Measurements from ENCODE around the gene RABEP2.

RABEP2 gene

GRCh38 chr16:28880955-28881354 is 44.1 kb downstream of the RABEP2 start:
- H3K36me3 ChIP-seq (ENCODE audit: control insufficient read depth in 2 of 2, insufficient read depth in 2 of 2, low read length in 2 of 2) = no peaks in the 10 kb centered on the region
- H3K9me3 ChIP-seq (ENCODE audit: control insufficient read depth in 2 of 2, low read length in 2 of 2) = no peaks in the 10 kb centered on the region
- H3K27me3 ChIP-seq (ENCODE audit: control insufficient read depth in 2 of 2, insufficient read depth in 2 of 2, low read length in 2 of 2) = peaks cover 0 to 2% of the 10 kb centered on the region in 2 donors
- H3K9ac ChIP-seq (ENCODE audit: low read depth in 1 of 2, low read length in 2 of 2) = no peak overlapping the region
- H3K4me1 ChIP-seq (ENCODE audit: control insufficient read depth in 2 of 2, insufficient read depth in 2 of 2, low read length in 2 of 2) = peaks cover 8 to 9% of the 10 kb centered on the region in 2 donors
- H3K27ac ChIP-seq (ENCODE audit: low read depth in 2 of 2, low read length in 2 of 2) = no peak overlapping the region
- H3K4me3 ChIP-seq (ENCODE audit: low read length in 2 of 2) = no peak overlapping the region

DNA sequence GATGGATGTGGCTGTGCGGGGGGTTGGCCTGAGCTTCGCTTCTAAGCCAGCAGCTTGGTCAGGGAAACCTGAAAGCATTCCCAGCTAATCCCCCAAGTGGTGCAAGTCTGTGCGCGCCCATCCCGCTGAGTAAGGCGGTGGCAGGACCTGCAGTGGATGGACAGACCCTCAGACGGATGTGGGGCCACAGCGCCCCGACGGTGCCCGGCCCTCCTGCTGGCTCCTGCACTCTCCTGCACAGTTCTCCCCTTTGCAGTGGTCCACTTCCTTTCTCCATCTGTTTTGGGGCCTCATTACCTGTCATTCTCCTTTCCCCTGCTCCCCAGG is 44.5 kb downstream of the RABEP2 start:
- peaks cover 0 to 2% of the 10 kb centered on the region in 2 donors for H3K27me3 ChIP-seq (ENCODE audit: control insufficient read depth in 2 of 2, insufficient read depth in 2 of 2, low read length in 2 of 2)
- H3K9me3 ChIP-seq (ENCODE audit: control insufficient read depth in 2 of 2, low read length in 2 of 2) = no peaks in the 10 kb centered on the region
- no peak overlapping the region for H3K27ac ChIP-seq (ENCODE audit: low read depth in 2 of 2, low read length in 2 of 2)
- no peak overlapping the region for H3K9ac ChIP-seq (ENCODE audit: low read depth in 1 of 2, low read length in 2 of 2)
- peaks cover 8 to 9% of the 10 kb centered on the region in 2 donors for H3K4me1 ChIP-seq (ENCODE audit: control insufficient read depth in 2 of 2, insufficient read depth in 2 of 2, low read length in 2 of 2)
- no peaks in the 10 kb centered on the region for H3K36me3 ChIP-seq (ENCODE audit: control insufficient read depth in 2 of 2, insufficient read depth in 2 of 2, low read length in 2 of 2)
- no peak overlapping the region for H3K4me3 ChIP-seq (ENCODE audit: low read length in 2 of 2)

DNA sequence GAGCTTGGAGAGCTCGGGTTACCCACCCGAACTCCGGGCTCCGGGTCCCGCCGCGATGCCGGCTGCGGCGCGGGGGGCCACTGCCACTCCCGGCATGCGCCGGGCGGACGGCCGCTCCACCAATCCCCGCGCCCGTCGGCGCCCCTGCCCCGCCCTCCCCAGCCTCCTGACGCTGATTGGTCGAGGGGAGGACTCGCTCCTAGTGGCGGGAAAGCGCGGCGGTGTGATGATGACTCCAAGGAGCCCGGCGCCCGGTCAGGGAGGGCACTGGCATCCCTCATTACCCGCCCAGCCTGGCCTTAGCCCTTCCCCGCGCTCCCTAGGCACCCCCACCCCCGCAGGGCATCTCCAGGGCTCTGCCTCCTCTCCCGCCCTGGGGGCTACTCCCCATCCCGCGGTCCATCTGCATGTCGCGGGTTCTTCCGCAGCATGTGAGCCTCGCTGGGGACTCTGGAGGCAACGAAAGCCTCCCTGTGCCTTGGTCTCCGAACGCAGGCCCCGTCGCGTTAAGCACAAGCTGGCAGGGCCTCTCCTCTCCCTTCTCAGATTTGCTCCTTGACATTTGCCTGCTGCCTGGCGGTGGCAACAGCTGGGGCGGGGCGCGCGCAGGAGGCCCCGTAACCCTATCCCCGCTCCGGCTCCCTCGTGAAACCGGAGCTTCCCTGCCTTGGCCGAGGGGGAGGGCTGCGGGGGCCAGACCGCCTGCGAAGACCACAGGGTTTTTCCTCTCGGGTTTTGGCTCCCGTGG is 45.0 kb downstream of the RABEP2 start:
- Histone ChIP-seq H3K27ac (ENCODE audit: low read depth in 2 of 2, low read length in 2 of 2) (no peak overlapping the region), H3K4me1 (ENCODE audit: control insufficient read depth in 2 of 2, insufficient read depth in 2 of 2, low read length in 2 of 2) (peaks cover 8 to 9% of the 10 kb centered on the region in 2 donors)

GRCh38 chr16:28879261-28879840 is 45.7 kb downstream of the RABEP2 start:
- H3K27ac ChIP-seq (ENCODE audit: low read depth in 2 of 2, low read length in 2 of 2) = no peak overlapping the region
- H3K36me3 ChIP-seq (ENCODE audit: control insufficient read depth in 2 of 2, insufficient read depth in 2 of 2, low read length in 2 of 2) = peaks cover 0 to 1% of the 10 kb centered on the region in 2 donors
- H3K27me3 ChIP-seq (ENCODE audit: control insufficient read depth in 2 of 2, insufficient read depth in 2 of 2, low read length in 2 of 2) = peaks cover 0 to 2% of the 10 kb centered on the region in 2 donors
- H3K4me3 ChIP-seq (ENCODE audit: low read length in 2 of 2) = peak overlapping the region; percentile 66 to 83
- peaks cover 8 to 9% of the 10 kb centered on the region in 2 donors for H3K4me1 ChIP-seq (ENCODE audit: control insufficient read depth in 2 of 2, insufficient read depth in 2 of 2, low read length in 2 of 2)
- no peaks in the 10 kb centered on the region for H3K9me3 ChIP-seq (ENCODE audit: control insufficient read depth in 2 of 2, low read length in 2 of 2)
- peak overlapping the region; percentile 69 to 70 for H3K9ac ChIP-seq (ENCODE audit: low read depth in 1 of 2, low read length in 2 of 2)

More for the DNA sequence above, 45.0 kb downstream of the RABEP2 start:
- Histone ChIP-seq H3K27me3 (ENCODE audit: control insufficient read depth in 2 of 2, insufficient read depth in 2 of 2, low read length in 2 of 2) (peaks cover 0 to 2% of the 10 kb centered on the region in 2 donors), H3K36me3 (ENCODE audit: control insufficient read depth in 2 of 2, insufficient read depth in 2 of 2, low read length in 2 of 2) (no peaks in the 10 kb centered on the region), H3K9ac (ENCODE audit: low read depth in 1 of 2, low read length in 2 of 2) (peak overlapping the region; percentile 69 to 70), H3K4me3 (ENCODE audit: low read length in 2 of 2) (peak overlapping the region; percentile 66 to 83), H3K9me3 (ENCODE audit: control insufficient read depth in 2 of 2, low read length in 2 of 2) (no peaks in the 10 kb centered on the region)

DNA sequence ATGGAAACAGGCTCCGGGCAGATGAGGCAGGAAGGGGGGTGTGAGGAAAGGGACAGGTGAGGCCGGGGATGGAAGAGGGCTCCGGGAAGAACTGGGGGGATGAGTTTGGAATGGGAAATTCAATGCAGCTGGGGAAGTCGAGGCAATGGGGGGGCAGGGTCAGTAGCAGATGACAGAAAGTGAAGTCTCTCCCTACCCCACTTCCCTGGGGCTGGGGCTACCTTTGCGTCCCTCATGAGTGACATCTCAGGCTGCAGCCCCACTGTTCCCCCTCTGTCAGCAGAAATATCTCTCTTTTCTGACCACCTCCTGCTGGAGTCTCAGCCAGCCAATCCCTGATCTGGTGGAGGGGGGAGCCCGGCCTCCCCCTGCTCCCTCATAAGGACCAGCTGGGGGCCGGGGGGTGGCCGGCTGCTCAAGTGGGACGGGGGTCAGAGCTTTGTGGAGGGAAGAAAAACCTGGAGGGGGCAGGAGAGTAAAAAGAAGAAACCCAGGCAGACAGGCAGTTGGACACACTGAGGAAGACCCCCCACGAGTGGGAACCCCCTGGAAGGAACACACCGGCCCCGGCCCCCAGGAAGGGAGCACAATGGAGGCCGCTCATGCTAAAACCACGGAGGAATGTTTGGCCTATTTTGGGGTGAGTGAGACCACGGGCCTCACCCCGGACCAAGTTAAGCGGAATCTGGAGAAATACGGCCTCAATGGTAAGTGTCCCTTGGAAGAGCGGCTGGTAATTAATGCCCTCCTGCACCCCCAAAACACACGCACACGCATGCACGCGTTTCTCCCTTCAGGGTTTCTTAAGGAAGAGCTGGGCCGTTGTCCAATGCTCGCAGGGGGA is 46.7 kb downstream of the RABEP2 start, which contains the start of gene ATP2A1:
ATP2A1 (plus strand) TSS at position 406 of the 844 bp plus-strand sequence; CDS start at position 590, 184 bp downstream.
- peak within 1 kb of the TSS; percentile 66 to 83 for H3K4me3 ChIP-seq (ENCODE audit: low read length in 2 of 2)
- peaks cover 8 to 9% of the 10 kb centered on the region in 2 donors for H3K4me1 ChIP-seq (ENCODE audit: control insufficient read depth in 2 of 2, insufficient read depth in 2 of 2, low read length in 2 of 2)
- H3K27ac ChIP-seq (ENCODE audit: low read depth in 2 of 2, low read length in 2 of 2) = no peak within 1 kb of the TSS
- peak within 1 kb of the TSS; percentile 69 to 70 for H3K9ac ChIP-seq (ENCODE audit: low read depth in 1 of 2, low read length in 2 of 2)
- H3K36me3 ChIP-seq (ENCODE audit: control insufficient read depth in 2 of 2, insufficient read depth in 2 of 2, low read length in 2 of 2) = peaks cover 4 to 8% of the 10 kb centered on the region in 2 donors
- H3K9me3 ChIP-seq (ENCODE audit: control insufficient read depth in 2 of 2, low read length in 2 of 2) = no peaks in the 10 kb centered on the region
- peaks cover 0 to 2% of the 10 kb centered on the region in 2 donors for H3K27me3 ChIP-seq (ENCODE audit: control insufficient read depth in 2 of 2, insufficient read depth in 2 of 2, low read length in 2 of 2)

DNA sequence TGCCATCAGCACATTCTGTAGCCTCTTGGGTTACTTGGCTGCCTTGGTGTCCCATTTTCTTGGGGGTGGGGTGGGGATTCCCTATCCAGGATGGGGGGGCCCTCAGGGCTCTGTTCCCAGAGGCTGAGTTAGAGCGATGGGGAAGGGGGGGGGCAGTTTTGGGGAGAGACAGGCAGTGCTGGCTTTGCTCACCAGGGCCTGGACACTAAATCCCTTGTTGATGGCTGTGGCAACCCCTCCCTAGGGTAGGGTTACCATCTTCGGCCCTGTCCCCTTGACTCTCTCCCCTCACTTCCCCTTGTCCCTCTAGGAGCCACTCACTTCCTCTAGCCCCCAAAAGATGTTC is 47.4 kb downstream of the RABEP2 start:
- peaks cover 0 to 2% of the 10 kb centered on the region in 2 donors for H3K27me3 ChIP-seq (ENCODE audit: control insufficient read depth in 2 of 2, insufficient read depth in 2 of 2, low read length in 2 of 2)
- no peak overlapping the region for H3K9ac ChIP-seq (ENCODE audit: low read depth in 1 of 2, low read length in 2 of 2)
- H3K4me1 ChIP-seq (ENCODE audit: control insufficient read depth in 2 of 2, insufficient read depth in 2 of 2, low read length in 2 of 2) = peaks cover 8 to 9% of the 10 kb centered on the region in 2 donors
- no peaks in the 10 kb centered on the region for H3K9me3 ChIP-seq (ENCODE audit: control insufficient read depth in 2 of 2, low read length in 2 of 2)
- no peak overlapping the region for H3K27ac ChIP-seq (ENCODE audit: low read depth in 2 of 2, low read length in 2 of 2)
- no peak overlapping the region for H3K4me3 ChIP-seq (ENCODE audit: low read length in 2 of 2)
- H3K36me3 ChIP-seq (ENCODE audit: control insufficient read depth in 2 of 2, insufficient read depth in 2 of 2, low read length in 2 of 2) = peaks cover 8 to 10% of the 10 kb centered on the region in 2 donors

DNA sequence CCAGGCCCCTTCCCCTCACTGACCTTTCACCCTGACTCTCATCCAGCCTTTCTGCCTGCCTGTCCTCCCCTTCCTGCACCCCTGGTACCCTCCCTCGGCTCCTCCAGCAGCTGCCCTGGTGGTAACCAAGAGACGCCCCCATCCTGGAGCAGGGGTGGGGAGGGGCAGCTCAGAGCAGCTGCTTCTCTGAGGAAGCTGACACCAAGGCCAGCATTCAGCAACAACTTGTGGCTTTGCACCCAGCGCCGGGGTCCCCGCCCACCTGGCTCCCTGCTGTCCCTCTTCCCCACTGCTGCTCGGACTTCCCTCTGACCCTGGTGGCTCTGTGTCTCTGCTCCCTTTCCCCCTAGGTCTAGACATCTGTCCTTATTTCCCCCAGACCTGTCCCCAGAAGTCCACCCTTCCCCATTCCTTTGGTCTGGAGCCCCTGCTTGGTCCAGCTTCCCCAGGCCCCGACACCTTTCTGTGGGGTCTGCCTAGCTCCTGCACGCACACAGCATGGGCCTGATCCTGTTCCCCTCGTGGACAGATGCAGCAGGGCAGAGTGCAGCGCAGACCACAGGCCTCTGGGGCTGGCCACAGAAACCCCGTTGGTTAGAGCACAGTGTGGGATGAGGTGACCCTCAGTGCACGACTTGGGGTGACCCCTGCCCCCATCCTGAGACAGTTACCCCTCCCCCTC is 47.9 kb downstream of the RABEP2 start:
- Histone ChIP-seq H3K4me1 (ENCODE audit: control insufficient read depth in 2 of 2, insufficient read depth in 2 of 2, low read length in 2 of 2) (peaks cover 8 to 9% of the 10 kb centered on the region in 2 donors), H3K27me3 (ENCODE audit: control insufficient read depth in 2 of 2, insufficient read depth in 2 of 2, low read length in 2 of 2) (no peaks in the 10 kb centered on the region), H3K36me3 (ENCODE audit: control insufficient read depth in 2 of 2, insufficient read depth in 2 of 2, low read length in 2 of 2) (peaks cover 9 to 15% of the 10 kb centered on the region in 2 donors), H3K9ac (ENCODE audit: low read depth in 1 of 2, low read length in 2 of 2) (no peak overlapping the region), H3K27ac (ENCODE audit: low read depth in 2 of 2, low read length in 2 of 2) (no peak overlapping the region), H3K9me3 (ENCODE audit: control insufficient read depth in 2 of 2, low read length in 2 of 2) (no peaks in the 10 kb centered on the region), H3K4me3 (ENCODE audit: low read length in 2 of 2) (no peak overlapping the region)

DNA sequence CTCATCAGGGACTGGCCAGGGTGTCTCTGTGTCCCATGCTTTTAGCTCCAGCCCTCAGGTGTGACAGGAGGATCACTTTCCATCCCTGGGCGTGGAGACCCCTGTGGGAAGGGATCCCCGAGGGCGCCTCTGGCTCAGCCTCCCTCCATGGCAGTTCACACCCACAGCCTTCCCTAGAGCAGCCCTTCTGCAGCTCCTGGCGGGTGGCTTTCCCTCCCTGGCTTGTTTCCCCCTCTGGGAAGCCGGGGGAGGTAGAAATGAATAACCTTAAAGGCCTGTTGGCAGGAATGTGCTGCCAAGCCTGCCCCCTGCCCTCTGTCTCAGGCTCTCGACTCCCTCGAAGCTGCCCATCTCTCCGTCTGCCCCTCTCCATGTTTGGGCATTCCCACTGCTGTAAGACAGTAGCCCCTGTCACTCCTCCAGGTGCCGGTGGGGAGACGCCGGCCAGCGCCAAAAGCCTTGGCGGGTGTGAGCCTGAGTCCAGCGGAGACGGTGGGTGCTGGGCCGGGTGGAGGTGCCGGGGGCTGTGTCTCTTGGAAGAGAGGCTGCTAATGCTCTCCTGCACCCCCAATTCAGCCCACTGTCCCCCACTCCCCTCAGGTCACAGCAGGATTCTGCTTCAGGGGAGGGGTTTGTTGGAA is 48.9 kb downstream of the RABEP2 start:
- no peak overlapping the region for H3K4me3 ChIP-seq (ENCODE audit: low read length in 2 of 2)
- peaks cover 19 to 23% of the 10 kb centered on the region in 2 donors for H3K36me3 ChIP-seq (ENCODE audit: control insufficient read depth in 2 of 2, insufficient read depth in 2 of 2, low read length in 2 of 2)
- H3K27ac ChIP-seq (ENCODE audit: low read depth in 2 of 2, low read length in 2 of 2) = no peak overlapping the region
- H3K27me3 ChIP-seq (ENCODE audit: control insufficient read depth in 2 of 2, insufficient read depth in 2 of 2, low read length in 2 of 2) = no peaks in the 10 kb centered on the region
- no peak overlapping the region for H3K9ac ChIP-seq (ENCODE audit: low read depth in 1 of 2, low read length in 2 of 2)
- no peaks in the 10 kb centered on the region for H3K9me3 ChIP-seq (ENCODE audit: control insufficient read depth in 2 of 2, low read length in 2 of 2)
- H3K4me1 ChIP-seq (ENCODE audit: control insufficient read depth in 2 of 2, insufficient read depth in 2 of 2, low read length in 2 of 2) = peaks cover 8 to 9% of the 10 kb centered on the region in 2 donors

GRCh38 chr16:28875134-28876018 is 49.7 kb downstream of the RABEP2 start:
- no peak overlapping the region for H3K27ac ChIP-seq (ENCODE audit: low read depth in 2 of 2, low read length in 2 of 2)
- no peaks in the 10 kb centered on the region for H3K27me3 ChIP-seq (ENCODE audit: control insufficient read depth in 2 of 2, insufficient read depth in 2 of 2, low read length in 2 of 2)
- H3K9ac ChIP-seq (ENCODE audit: low read depth in 1 of 2, low read length in 2 of 2) = no peak overlapping the region
- peaks cover 24% of the 10 kb centered on the region in 2 donors for H3K36me3 ChIP-seq (ENCODE audit: control insufficient read depth in 2 of 2, insufficient read depth in 2 of 2, low read length in 2 of 2)
- H3K9me3 ChIP-seq (ENCODE audit: control insufficient read depth in 2 of 2, low read length in 2 of 2) = no peaks in the 10 kb centered on the region
- H3K4me3 ChIP-seq (ENCODE audit: low read length in 2 of 2) = no peak overlapping the region
- peaks cover 8 to 9% of the 10 kb centered on the region in 2 donors for H3K4me1 ChIP-seq (ENCODE audit: control insufficient read depth in 2 of 2, insufficient read depth in 2 of 2, low read length in 2 of 2)

Measured in mucosa of rectum (tissue), 2 donors.